Stimulated activated CD8-positive, alpha-beta memory T cell treated with anti-CD3 and anti-CD28 coated beads, Interleukin-2, amount 100 ng/mL, for 1 hour (primary cell): ENCODE results near the gene PIK3CB.
"Not testable (repeated sequence)": the region's sequence is repeated elsewhere in the genome, so short reads cannot be mapped to it uniquely, and the experiment has no call there.

Experiments used
- DNase-seq, 2 donors: peaks; one replicate each; pipeline ENCODE4 v3.0.0-alpha.2; 2020; ENCODE audit warnings: low read depth in 2 of 2

PIK3CB gene

DNA sequence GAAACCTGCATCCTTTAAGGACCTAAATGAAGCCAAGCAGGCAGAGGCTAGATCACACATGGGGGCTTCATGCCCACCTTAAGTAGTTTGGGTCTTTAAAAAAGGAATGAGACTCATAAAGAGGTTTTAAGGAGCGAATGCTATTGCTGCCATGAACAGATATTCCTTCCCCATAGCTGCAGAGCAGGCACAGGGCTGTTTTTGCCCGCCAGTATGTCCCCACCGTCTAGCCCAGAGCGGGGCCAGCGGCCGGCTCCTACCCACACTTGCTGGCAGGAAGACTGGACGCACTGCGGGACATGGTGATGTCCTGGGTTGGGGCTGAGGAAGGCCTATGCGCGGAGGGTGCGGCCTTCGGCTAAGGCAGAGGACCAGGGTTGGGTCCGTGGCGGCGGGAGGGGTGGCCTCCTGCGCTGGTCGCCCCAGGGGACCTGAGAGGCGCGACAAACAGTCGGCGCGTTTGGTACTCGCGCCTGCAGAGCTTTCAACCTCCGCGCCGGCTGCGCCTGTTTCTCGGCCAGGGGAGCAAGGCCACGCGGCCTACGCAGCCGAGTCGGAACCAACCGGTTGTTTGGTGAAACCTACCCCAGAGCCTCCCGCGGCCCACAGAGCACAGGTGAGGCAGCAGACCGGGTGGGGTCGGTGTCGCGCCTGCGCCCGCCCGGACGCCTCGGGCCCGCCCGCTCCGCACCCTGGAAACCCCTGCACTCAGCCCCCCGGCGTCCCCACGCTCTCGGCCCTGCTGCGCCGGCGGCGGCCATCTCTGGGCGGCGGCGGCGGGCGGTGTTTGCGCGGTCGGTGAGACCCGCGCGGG lies 226.2 kb downstream of the PIK3CB start, which contains the start of gene FAIM:
Gene FAIM (plus strand): TSS at position 450 of the 814 bp plus-strand sequence. CDS start 10,956 bp downstream, outside the sequence.
- peak; percentile 36 to 44 for DNase-seq

DNA sequence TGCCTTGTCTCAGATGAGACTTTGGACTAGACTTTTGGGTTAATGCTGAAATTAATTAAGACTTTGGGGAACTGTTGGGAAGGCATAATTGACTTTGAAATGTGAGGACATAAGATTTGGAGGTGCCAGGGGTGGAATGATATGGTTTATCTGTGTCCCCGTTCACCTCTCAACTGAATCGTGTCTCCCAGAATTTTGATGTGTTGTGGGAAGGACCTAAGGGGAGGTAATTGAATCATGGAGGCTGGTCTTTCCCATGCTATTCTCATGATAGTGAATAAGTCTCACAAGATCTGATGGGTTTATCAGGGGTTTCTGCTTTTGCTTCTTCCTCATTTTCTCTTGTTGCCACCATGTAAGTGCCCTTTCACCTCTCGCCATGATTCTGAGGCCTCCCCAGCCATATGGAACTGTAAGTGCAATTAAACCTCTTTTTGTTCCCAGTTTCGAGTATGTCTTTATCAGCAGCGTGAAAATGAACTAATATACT lies 230.6 kb downstream of the PIK3CB start:
- DNase-seq = not testable (repeated sequence)
